ENCODE measurements around the gene FAM200A. TPM values are rescaled to one million over a fixed set of nuclear protein-coding genes. Genes with fewer than 3 reads are reported as not detected.
A peak's percentile ranks its signal among the peaks of the same experiment; 100 is the strongest.

FAM200A gene
- total RNA-seq, 1 experiment from 2014 or later = 6.1 TPM

- H3K27ac Mint-ChIP-seq (ENCODE audit: low read depth, unreplicated experiment) = no peak overlapping the region
- TF ChIP-seq, protein P1, sequence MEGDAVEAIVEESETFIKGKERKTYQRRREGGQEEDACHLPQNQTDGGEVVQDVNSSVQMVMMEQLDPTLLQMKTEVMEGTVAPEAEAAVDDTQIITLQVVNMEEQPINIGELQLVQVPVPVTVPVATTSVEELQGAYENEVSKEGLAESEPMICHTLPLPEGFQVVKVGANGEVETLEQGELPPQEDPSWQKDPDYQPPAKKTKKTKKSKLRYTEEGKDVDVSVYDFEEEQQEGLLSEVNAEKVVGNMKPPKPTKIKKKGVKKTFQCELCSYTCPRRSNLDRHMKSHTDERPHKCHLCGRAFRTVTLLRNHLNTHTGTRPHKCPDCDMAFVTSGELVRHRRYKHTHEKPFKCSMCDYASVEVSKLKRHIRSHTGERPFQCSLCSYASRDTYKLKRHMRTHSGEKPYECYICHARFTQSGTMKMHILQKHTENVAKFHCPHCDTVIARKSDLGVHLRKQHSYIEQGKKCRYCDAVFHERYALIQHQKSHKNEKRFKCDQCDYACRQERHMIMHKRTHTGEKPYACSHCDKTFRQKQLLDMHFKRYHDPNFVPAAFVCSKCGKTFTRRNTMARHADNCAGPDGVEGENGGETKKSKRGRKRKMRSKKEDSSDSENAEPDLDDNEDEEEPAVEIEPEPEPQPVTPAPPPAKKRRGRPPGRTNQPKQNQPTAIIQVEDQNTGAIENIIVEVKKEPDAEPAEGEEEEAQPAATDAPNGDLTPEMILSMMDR (IDR thresholded peaks at IDR 0.05; ENCODE audit: unreplicated experiment) = no peak
- ChIA-PET CTCF (interaction anchor here (0.5 kb wide), 1 partner anchor 61 kb away, joined by 3 read pairs; no protein-coding TSS in a partner anchor), POLR2A (interaction anchor here (0.6 to 1.3 kb wide), 2 partner anchors 19 to 467 kb away, joined by 3 read pairs; no protein-coding TSS in a partner anchor)
- H3K4me3 Mint-ChIP-seq (ENCODE audit: unreplicated experiment) = no peak overlapping the region
- H3K36me3 Mint-ChIP-seq (ENCODE audit: insufficient read depth, unreplicated experiment) = peaks cover under 1% of the 10 kb centered on the region
- no peaks in the 10 kb centered on the region for H3K9me3 Mint-ChIP-seq (ENCODE audit: unreplicated experiment)
- no peaks in the 10 kb centered on the region for H3K4me1 Mint-ChIP-seq (ENCODE audit: insufficient read depth, unreplicated experiment)
- H3K27me3 Mint-ChIP-seq (ENCODE audit: insufficient read depth, unreplicated experiment) = no peaks in the 10 kb centered on the region
- no TSS peak for BruUV-seq (replicated peaks)
- no peak for DNase-seq (ENCODE audit: unreplicated experiment)
- intact Hi-C loops (cut with micrococcal nuclease) = no loop called here
Observed at GRCh38 chr7:99579956-99580777, 28.3 kb upstream of the FAM200A start.

- BruUV-seq (replicated peaks) = no TSS peak
- Mint-ChIP-seq H3K36me3 (ENCODE audit: insufficient read depth, unreplicated experiment) (peaks cover 4% of the 10 kb centered on the region), H3K4me1 (ENCODE audit: insufficient read depth, unreplicated experiment) (no peaks in the 10 kb centered on the region), H3K27me3 (ENCODE audit: insufficient read depth, unreplicated experiment) (no peaks in the 10 kb centered on the region), H3K4me3 (ENCODE audit: unreplicated experiment) (no peak overlapping the region), H3K9me3 (ENCODE audit: unreplicated experiment) (no peaks in the 10 kb centered on the region), H3K27ac (ENCODE audit: low read depth, unreplicated experiment) (no peak overlapping the region)
- ChIA-PET POLR2A (interaction anchor here (0.7 kb wide), 1 partner anchor 1427 kb away, joined by 3 read pairs; no protein-coding TSS in a partner anchor), CTCF (no interaction called here)
- TF ChIP-seq, protein P1 (IDR thresholded peaks at IDR 0.05; ENCODE audit: unreplicated experiment) = no peak
- intact Hi-C loops (cut with micrococcal nuclease) = no loop called here
- no peak for DNase-seq (ENCODE audit: unreplicated experiment)
Observed at GRCh38 chr7:99579281-99579955, 27.5 kb upstream of the FAM200A start.

- BruUV-seq (replicated peaks) = no TSS peak
- Mint-ChIP-seq H3K9me3 (ENCODE audit: unreplicated experiment) (peaks cover 6% of the 10 kb centered on the region), H3K4me1 (ENCODE audit: insufficient read depth, unreplicated experiment) (no peaks in the 10 kb centered on the region), H3K4me3 (ENCODE audit: unreplicated experiment) (no peak overlapping the region), H3K27me3 (ENCODE audit: insufficient read depth, unreplicated experiment) (no peaks in the 10 kb centered on the region), H3K36me3 (ENCODE audit: insufficient read depth, unreplicated experiment) (peaks cover 32% of the 10 kb centered on the region), H3K27ac (ENCODE audit: low read depth, unreplicated experiment) (no peak overlapping the region)
- intact Hi-C loops (cut with micrococcal nuclease) = no loop called here
- POLR2A ChIA-PET = interaction anchor here (1.5 kb wide), 1 partner anchor 10 kb away, joined by 3 read pairs; no protein-coding TSS in a partner anchor
- TF ChIP-seq, protein P1 (IDR thresholded peaks at IDR 0.05; ENCODE audit: unreplicated experiment) = no peak
- CTCF ChIA-PET = no interaction called here
- DNase-seq (ENCODE audit: unreplicated experiment) = no peak
Observed at GRCh38 chr7:99576251-99576650, 24.3 kb upstream of the FAM200A start.

- POLR2A ChIA-PET = interaction anchor here (2.8 to 3.1 kb wide), 2 partner anchors 10 to 14 kb away, joined by 8 to 23 read pairs; partner anchors contain the start of gene ZNF655
- BruUV-seq (replicated peaks) = TSS peak; percentile 5
Observed at GRCh38 chr7:99573257-99573656, 21.3 kb upstream of the FAM200A start.

More at GRCh38 chr7:99573257-99573656, 21.3 kb upstream of the FAM200A start:
- no peak for DNase-seq (ENCODE audit: unreplicated experiment)
- intact Hi-C loops (cut with micrococcal nuclease) = no loop called here
- no peaks in the 10 kb centered on the region for H3K27me3 Mint-ChIP-seq (ENCODE audit: insufficient read depth, unreplicated experiment)
- H3K4me3 Mint-ChIP-seq (ENCODE audit: unreplicated experiment) = no peak overlapping the region
- H3K36me3 Mint-ChIP-seq (ENCODE audit: insufficient read depth, unreplicated experiment) = peaks cover 58% of the 10 kb centered on the region
- CTCF ChIA-PET = interaction anchor here (0.6 to 1.0 kb wide), 2 partner anchors 49 to 266 kb away, joined by 3 read pairs; no protein-coding TSS in a partner anchor
- H3K27ac Mint-ChIP-seq (ENCODE audit: low read depth, unreplicated experiment) = no peak overlapping the region
- H3K4me1 Mint-ChIP-seq (ENCODE audit: insufficient read depth, unreplicated experiment) = no peaks in the 10 kb centered on the region
- TF ChIP-seq, protein P1 (IDR thresholded peaks at IDR 0.05; ENCODE audit: unreplicated experiment) = no peak
- peaks cover 6% of the 10 kb centered on the region for H3K9me3 Mint-ChIP-seq (ENCODE audit: unreplicated experiment)
